ENCODE data around the gene SP110.
"Not testable (repeated sequence)": the region's sequence is repeated elsewhere in the genome, so short reads cannot be mapped to it uniquely, and the experiment has no call there.

Gene SP110

GRCh38 chr2:230234122-230234722, 14.4 kb upstream of the SP110 start:
- TF ChIP-seq POLR2A (IDR thresholded peaks at IDR 0.05; ENCODE audit: low read length): no peak
- TF ChIP-seq GATA1 (IDR thresholded peaks at IDR 0.05; ENCODE audit: low read depth, low read length): no peak
- no peak for DNase-seq

- DNase-seq: no peak
These were observed 11.5 kb upstream of the SP110 start for GRCh38 chr2:230231251-230231650.

GRCh38 chr2:230230496-230231200, 10.9 kb upstream of the SP110 start:
- TF ChIP-seq GATA1 (IDR thresholded peaks at IDR 0.05; ENCODE audit: low read depth, low read length): no peak
- TF ChIP-seq POLR2A (IDR thresholded peaks at IDR 0.05; ENCODE audit: low read length): no peak
- DNase-seq: no peak

More at GRCh38 chr2:230231251-230231650, 11.5 kb upstream of the SP110 start:
- TF ChIP-seq POLR2A (IDR thresholded peaks at IDR 0.05; ENCODE audit: low read length) (no peak), GATA1 (IDR thresholded peaks at IDR 0.05; ENCODE audit: low read depth, low read length) (no peak)

- no peak for DNase-seq
- TF ChIP-seq GATA1 (IDR thresholded peaks at IDR 0.05; ENCODE audit: low read depth, low read length) (no peak), POLR2A (IDR thresholded peaks at IDR 0.05; ENCODE audit: low read length) (no peak)
These were observed 10.3 kb upstream of the SP110 start for GRCh38 chr2:230230087-230230486.

- no peak for DNase-seq
- TF ChIP-seq GATA1 (IDR thresholded peaks at IDR 0.05; ENCODE audit: low read depth, low read length) (no peak), POLR2A (IDR thresholded peaks at IDR 0.05; ENCODE audit: low read length) (no peak)
These were observed 7.4 kb upstream of the SP110 start for GRCh38 chr2:230227216-230227615.

GRCh38 chr2:230226051-230226551, 6.3 kb upstream of the SP110 start:
- DNase-seq: no peak
- TF ChIP-seq GATA1 (IDR thresholded peaks at IDR 0.05; ENCODE audit: low read depth, low read length) (no peak), POLR2A (IDR thresholded peaks at IDR 0.05; ENCODE audit: low read length) (no peak)

- TF ChIP-seq GATA1 (IDR thresholded peaks at IDR 0.05; ENCODE audit: low read depth, low read length) (no peak), POLR2A (IDR thresholded peaks at IDR 0.05; ENCODE audit: low read length) (no peak)
- DNase-seq: no peak
These were observed 5.7 kb upstream of the SP110 start, which contains the start of gene SP140 for GRCh38 chr2:230225486-230225885. SP140 (plus strand) TSS chr2:230225736; CDS start chr2:230225845, 109 bp downstream.

GRCh38 chr2:230224458-230224857, 4.7 kb upstream of the SP110 start:
- DNase-seq: no peak

GRCh38 chr2:230222829-230223228, 3.0 kb upstream of the SP110 start:
- DNase-seq: not testable (repeated sequence)

More at GRCh38 chr2:230224458-230224857, 4.7 kb upstream of the SP110 start:
- TF ChIP-seq GATA1 (IDR thresholded peaks at IDR 0.05; ENCODE audit: low read depth, low read length): no peak
- TF ChIP-seq POLR2A (IDR thresholded peaks at IDR 0.05; ENCODE audit: low read length): no peak

- no peak for TF ChIP-seq POLR2A (IDR thresholded peaks at IDR 0.05; ENCODE audit: low read length)
- no peak for TF ChIP-seq GATA1 (IDR thresholded peaks at IDR 0.05; ENCODE audit: low read depth, low read length)
- no peak for DNase-seq
These were observed 1.7 kb upstream of the SP110 start for GRCh38 chr2:230221493-230221892.

- peak in 1 of 2 experiments; percentile 35 for DNase-seq
- TF ChIP-seq POLR2A (IDR thresholded peaks at IDR 0.05; ENCODE audit: low read length) (no peak), GATA1 (IDR thresholded peaks at IDR 0.05; ENCODE audit: low read depth, low read length) (no peak)
These were observed 674 bp upstream of the SP110 start for GRCh38 chr2:230220347-230220969.

DNA sequence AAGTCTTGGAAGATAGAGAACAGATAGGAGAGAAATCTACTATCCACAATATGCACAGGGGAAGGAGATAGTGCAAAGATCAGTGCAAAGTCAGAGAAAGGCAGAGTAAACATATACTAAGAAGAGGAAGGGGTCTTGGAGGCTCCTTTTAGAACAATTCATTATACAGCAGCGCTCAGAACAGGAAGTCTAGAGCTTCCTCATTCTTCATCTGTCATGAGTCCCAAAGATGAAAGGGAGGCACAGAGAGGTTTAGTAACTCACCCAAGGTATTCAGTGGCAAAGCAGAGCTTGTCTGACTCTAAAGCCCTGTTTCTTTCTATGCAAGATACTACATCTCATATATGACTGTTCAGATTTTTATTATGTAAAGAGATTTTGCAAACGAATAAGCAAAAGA, 1.4 kb downstream of the SP110 start:
- TF ChIP-seq GATA1 (IDR thresholded peaks at IDR 0.05; ENCODE audit: low read depth, low read length) (no peak), POLR2A (IDR thresholded peaks at IDR 0.05; ENCODE audit: low read length) (no peak)
- no peak for DNase-seq

DNA sequence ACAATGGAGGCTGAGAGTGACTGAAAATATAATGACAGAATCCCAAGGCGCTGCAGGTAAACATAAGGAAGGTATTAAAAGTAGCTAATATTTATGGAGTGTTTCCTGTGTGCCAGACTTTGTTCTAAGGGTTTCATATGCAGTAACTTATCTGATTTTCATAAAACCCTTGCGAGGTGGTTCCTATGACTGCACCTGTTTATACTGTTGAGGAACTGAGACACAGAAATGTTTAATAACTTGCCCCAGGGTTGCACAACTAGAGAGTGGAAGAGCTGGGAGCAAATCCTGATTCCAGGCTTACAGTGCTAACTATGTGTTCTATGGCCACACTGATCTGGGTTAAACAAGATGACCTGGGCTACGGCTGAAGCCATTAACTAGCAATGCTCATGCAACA, 2.4 kb downstream of the SP110 start:
- no peak for DNase-seq
- TF ChIP-seq POLR2A (IDR thresholded peaks at IDR 0.05; ENCODE audit: low read length) (no peak), GATA1 (IDR thresholded peaks at IDR 0.05; ENCODE audit: low read depth, low read length) (no peak)

DNA sequence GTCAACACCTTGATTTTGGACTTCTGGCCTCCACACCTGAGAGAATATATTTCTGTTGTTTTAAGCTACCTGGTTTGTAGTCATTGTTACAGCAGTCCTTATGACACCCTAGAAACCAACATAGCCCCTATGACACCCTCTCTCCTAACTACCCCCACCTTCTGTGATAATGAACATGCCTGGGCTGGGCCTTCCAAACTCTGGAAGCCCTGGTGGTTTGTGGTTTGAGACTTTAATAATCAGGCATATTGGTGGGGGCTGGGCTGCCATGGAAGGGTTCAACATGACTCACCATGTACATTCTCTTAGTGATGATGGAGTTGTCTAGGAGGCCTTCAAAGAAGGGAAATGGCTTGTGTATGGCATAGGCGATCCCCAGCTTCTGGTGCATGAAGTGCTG, 3.3 kb downstream of the SP110 start:
- TF ChIP-seq GATA1 (IDR thresholded peaks at IDR 0.05; ENCODE audit: low read depth, low read length) (no peak), POLR2A (IDR thresholded peaks at IDR 0.05; ENCODE audit: low read length) (no peak)
- DNase-seq: no peak

Data from erythroblast (primary cell).